K562 (cell line): Measurements from ENCODE around the gene HNRNPH1. TPM values are rescaled to one million over a fixed set of nuclear protein-coding genes. Genes with fewer than 3 reads are reported as not detected.

Experiments
- ARID3B ChIP-seq: fragments of 250-450 bp; sonication (Bioruptor Pico); IDR thresholded peaks from 2 replicates; pipeline ENCODE4 v1.4.0; 2020; ENCODE audit warnings: borderline replicate concordance
- CTBP1 ChIP-seq: fragments of 450-650 bp; IDR thresholded peaks from 2 replicates; pipeline ENCODE4 v1.6.1; 2016; ENCODE audit warnings: borderline replicate concordance
- ELF4 ChIP-seq: fragments of 450-650 bp; formaldehyde crosslinking; IDR thresholded peaks from 2 replicates; pipeline ENCODE4 v1.4.0; 2022; ENCODE audit warnings: missing genetic modification characterization
- FOXJ2 ChIP-seq: fragments of 200-800 bp; sonication (Bioruptor generic); IDR thresholded peaks from 2 replicates; pipeline ENCODE4 v1.6.1; 2016; ENCODE audit warnings: missing genetic modification characterization, missing compliant biosample characterization
- FOXP4 ChIP-seq: sonication (generic); formaldehyde crosslinking; IDR thresholded peaks from 2 replicates; pipeline ENCODE4 v1.8.0; 2022; ENCODE audit warnings: mild to moderate bottlenecking, missing genetic modification reagents, borderline replicate concordance
- GTF2E2 ChIP-seq: fragments of 200-800 bp; sonication (Bioruptor generic); IDR thresholded peaks from 2 replicates; pipeline ENCODE4 v1.6.1; 2016; ENCODE audit warnings: missing genetic modification characterization, missing compliant biosample characterization
- MNT ChIP-seq, 2 experiments: fragments of 450-650 bp; conservative IDR thresholded peaks; 2 replicates each; pipeline ENCODE4 v1.6.1; 2017; ENCODE audit warnings: mild to moderate bottlenecking in 2 of 2, moderate library complexity in 2 of 2
- PHTF2 ChIP-seq: fragments of 250-450 bp; sonication (Bioruptor Pico); IDR thresholded peaks from 2 replicates; pipeline ENCODE4 v1.5.0; 2021; ENCODE audit warnings: mild to moderate bottlenecking
- PYGO2 ChIP-seq: fragments of 450-650 bp; IDR thresholded peaks from 2 replicates; pipeline ENCODE4 v1.6.1; 2016; ENCODE audit warnings: mild to moderate bottlenecking, missing genetic modification characterization, moderate library complexity, missing compliant biosample characterization
- TFAP4 ChIP-seq: sonication (generic); formaldehyde crosslinking; IDR thresholded peaks from 2 replicates; pipeline ENCODE4 v1.8.0; 2022; ENCODE audit warnings: missing genetic modification reagents, mild to moderate bottlenecking, moderate library complexity, borderline replicate concordance
- TGIF2 ChIP-seq: sonication (generic); formaldehyde crosslinking; IDR thresholded peaks from 2 replicates; pipeline ENCODE4 v1.8.1; 2022; ENCODE audit warnings: mild to moderate bottlenecking, missing genetic modification reagents, moderate library complexity
- ZNF507 ChIP-seq: conservative IDR thresholded peaks from 2 replicates; pipeline ENCODE4 v1.6.1; 2017; ENCODE audit warnings: missing genetic modification characterization, missing compliant biosample characterization
- ZNF740 ChIP-seq, 3 experiments: fragments of 200-800 bp in 1 of 3; sonication (Bioruptor generic) in 1 of 3; sonication (generic) in 1 of 3; formaldehyde crosslinking in 1 of 3; IDR thresholded peaks; 2 replicates each; pipeline versions ENCODE4 v1.6.1 to v1.8.0; 2016 to 2022; ENCODE audit warnings: mild to moderate bottlenecking in 2 of 3, missing compliant biosample characterization in 2 of 3, missing genetic modification characterization in 2 of 3, missing genetic modification reagents in 1 of 3
- ZZZ3 ChIP-seq: fragments of 450-650 bp; IDR thresholded peaks from 2 replicates; pipeline ENCODE4 v1.6.1; 2016; ENCODE audit warnings: antibody characterized with exemption, mild to moderate bottlenecking, moderate library complexity
- polyA plus RNA-seq, 8 experiments: library from polyadenylated mRNA; depleted of rRNA in 4 of 8; stranded (reverse) in 5 of 8; unstranded in 3 of 8; fragments of >200 nt; fragmentation: Nextera tagmentation in 2 of 8; fragmentation: Illumina TruSeq in 1 of 8; extraction: Ambion mirVana in 2 of 8; extraction: Trizol in 1 of 8; gene quantifications; 2 replicates each; pipeline versions ENCODE4 v1.2.1 to v1.2.3, GENCODE V29; 2011 to 2014; ENCODE audit warnings: inconsistent platforms in 1 of 8, missing spikeins in 1 of 8
- total RNA-seq, 7 experiments: library from RNA; depleted of rRNA in 6 of 7; stranded (reverse); fragments of >200 nt in 6 of 7; fragmentation: Illumina TruSeq in 2 of 7; extraction: Trizol in 2 of 7; gene quantifications; 2 replicates each; pipeline versions ENCODE4 v1.2.1 to v1.2.3, GENCODE V29; 2011 to 2021; ENCODE audit warnings: low replicate concordance in 1 of 7

Gene HNRNPH1
- total and polyA plus RNA-seq, 9 of the 15 experiments (the other 6 are each of a cell fraction or from before 2014, with no cell fraction given), result 103 to 656 (median 561) TPM

GRCh38 chr5:179623003-179623905 lies at the start of gene HNRNPH1 (continued):
- no peak for TF ChIP-seq ELF4 (CRISPR knock-in tag)
- no peak for TF ChIP-seq PYGO2 (tag)
- peak; percentile 53; the same call in 1 of the 2 replicates for TF ChIP-seq FOXP4 (CRISPR knock-in tag)
- no peak for TF ChIP-seq CTBP1
- peak; percentile 79; the same call in 1 of the 2 replicates for TF ChIP-seq TGIF2 (CRISPR knock-in tag)
- TF ChIP-seq ZZZ3, result peak; percentile 68
- peak; percentile 96 for TF ChIP-seq GTF2E2
- TF ChIP-seq ARID3B (CRISPR knock-in tag), result no peak
- peak; percentile 72 for TF ChIP-seq TFAP4 (CRISPR knock-in tag)
- TF ChIP-seq PHTF2 (CRISPR knock-in tag), result no peak
- TF ChIP-seq MNT (conservative IDR thresholded peaks at IDR 0.05), result peak; percentile 63 to 81
- TF ChIP-seq FOXJ2 (tag), result no peak; the same call in 1 of the 2 replicates
- peak; percentile 98 for TF ChIP-seq ZNF740 (CRISPR knock-in tag; IDR thresholded peaks at IDR 0.05)
- peak in 1 of 2 experiments; percentile 69; a peak in 2 of 4 replicates for TF ChIP-seq ZNF740 (tag; IDR thresholded peaks at IDR 0.05)
- TF ChIP-seq ZNF507, result no peak
